ENCODE measurements around the gene LSG1.

The LSG1 gene

DNA sequence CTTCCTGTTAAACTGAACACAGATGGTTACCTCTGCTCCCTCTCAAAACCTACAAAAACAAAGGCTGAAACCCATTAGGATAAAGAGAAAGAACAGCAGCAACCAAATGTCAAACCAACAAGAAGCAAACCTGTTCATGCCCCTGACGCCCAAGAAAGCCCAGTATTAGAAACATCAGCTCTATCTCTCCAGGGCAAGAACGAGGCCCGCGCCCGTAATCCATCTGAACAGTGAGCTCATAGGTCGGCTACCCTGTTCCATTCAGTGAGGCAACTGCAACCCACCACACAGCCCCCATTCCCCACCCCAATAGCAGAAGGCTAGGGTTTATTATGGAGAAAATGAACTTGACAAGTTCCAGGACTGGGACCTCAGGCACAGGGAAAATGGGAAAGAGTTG, 10.0 kb downstream of the LSG1 start:
- TF ChIP-seq REST (IDR thresholded peaks at IDR 0.05; ENCODE audit: insufficient read depth in 1 of 2, low read depth in 2 of 2, low read length in 2 of 2) = no peak
- TF ChIP-seq TAF1 (IDR thresholded peaks at IDR 0.05; ENCODE audit: borderline replicate concordance, insufficient read depth, low read length) = no peak
- TF ChIP-seq FOXP2 (optimal IDR thresholded peaks at IDR 0.05; ENCODE audit: borderline replicate concordance, extremely low read depth, extremely low read length, insufficient read depth) = no peak
- TF ChIP-seq SIN3A (IDR thresholded peaks at IDR 0.05; ENCODE audit: borderline replicate concordance, insufficient read depth, low read length) = no peak
- no peak for TF ChIP-seq POLR2AphosphoS5 (IDR thresholded peaks at IDR 0.05; ENCODE audit: low read depth, low read length)

GRCh38 chr3:194661374-194661773, 10.6 kb downstream of the LSG1 start:
- TF ChIP-seq POLR2AphosphoS5 (IDR thresholded peaks at IDR 0.05; ENCODE audit: low read depth, low read length) (no peak), TAF1 (IDR thresholded peaks at IDR 0.05; ENCODE audit: borderline replicate concordance, insufficient read depth, low read length) (no peak), REST (IDR thresholded peaks at IDR 0.05; ENCODE audit: insufficient read depth in 1 of 2, low read depth in 2 of 2, low read length in 2 of 2) (no peak), FOXP2 (optimal IDR thresholded peaks at IDR 0.05; ENCODE audit: borderline replicate concordance, extremely low read depth, extremely low read length, insufficient read depth) (no peak), SIN3A (IDR thresholded peaks at IDR 0.05; ENCODE audit: borderline replicate concordance, insufficient read depth, low read length) (no peak)

GRCh38 chr3:194659778-194660177, 12.2 kb downstream of the LSG1 start:
- no peak for TF ChIP-seq SIN3A (IDR thresholded peaks at IDR 0.05; ENCODE audit: borderline replicate concordance, insufficient read depth, low read length)
- TF ChIP-seq FOXP2 (optimal IDR thresholded peaks at IDR 0.05; ENCODE audit: borderline replicate concordance, extremely low read depth, extremely low read length, insufficient read depth) = no peak
- no peak for TF ChIP-seq REST (IDR thresholded peaks at IDR 0.05; ENCODE audit: insufficient read depth in 1 of 2, low read depth in 2 of 2, low read length in 2 of 2)
- TF ChIP-seq TAF1 (IDR thresholded peaks at IDR 0.05; ENCODE audit: borderline replicate concordance, insufficient read depth, low read length) = no peak
- no peak for TF ChIP-seq POLR2AphosphoS5 (IDR thresholded peaks at IDR 0.05; ENCODE audit: low read depth, low read length)

DNA sequence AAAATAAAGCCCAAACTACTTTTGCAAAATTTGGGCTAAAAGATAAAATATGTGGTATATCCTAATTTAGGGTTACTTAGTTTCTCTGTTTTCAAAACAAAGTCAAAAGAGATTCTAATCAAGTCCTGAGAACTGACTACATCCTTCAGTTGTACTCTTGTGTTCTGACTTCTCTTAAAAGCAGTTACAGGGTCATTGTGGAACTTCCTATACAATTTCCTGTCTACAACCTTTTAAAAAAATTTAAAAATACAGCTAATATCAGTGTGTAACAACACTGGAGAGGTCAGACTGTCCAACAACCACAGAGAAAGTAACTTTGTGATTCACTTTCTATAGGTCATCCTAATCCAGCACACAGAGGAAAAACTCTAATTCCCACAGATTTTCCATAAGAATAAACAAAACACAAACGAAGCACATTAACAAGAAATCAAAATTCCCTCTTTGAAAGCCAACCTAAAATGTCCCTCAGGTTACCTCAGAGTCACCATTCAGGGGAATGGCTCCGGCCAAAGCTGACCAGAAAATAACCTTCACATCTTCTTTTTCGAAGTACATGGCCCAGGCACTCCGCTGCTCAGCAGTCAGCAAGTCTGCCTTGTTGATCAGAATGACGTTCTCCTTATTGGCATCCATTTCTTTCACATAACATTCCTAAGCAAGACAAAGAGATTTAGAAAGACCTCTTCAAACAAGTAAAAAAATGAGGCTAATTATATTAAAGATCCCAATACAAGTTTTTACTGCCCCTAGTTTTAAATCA, 13.3 kb downstream of the LSG1 start:
- TF ChIP-seq POLR2AphosphoS5 (IDR thresholded peaks at IDR 0.05; ENCODE audit: low read depth, low read length) (no peak), TAF1 (IDR thresholded peaks at IDR 0.05; ENCODE audit: borderline replicate concordance, insufficient read depth, low read length) (no peak), REST (IDR thresholded peaks at IDR 0.05; ENCODE audit: insufficient read depth in 1 of 2, low read depth in 2 of 2, low read length in 2 of 2) (no peak), FOXP2 (optimal IDR thresholded peaks at IDR 0.05; ENCODE audit: borderline replicate concordance, extremely low read depth, extremely low read length, insufficient read depth) (no peak)

Measured in PFSK-1 (cell line).